Measurements from ENCODE around the gene PRPF19.

DNA sequence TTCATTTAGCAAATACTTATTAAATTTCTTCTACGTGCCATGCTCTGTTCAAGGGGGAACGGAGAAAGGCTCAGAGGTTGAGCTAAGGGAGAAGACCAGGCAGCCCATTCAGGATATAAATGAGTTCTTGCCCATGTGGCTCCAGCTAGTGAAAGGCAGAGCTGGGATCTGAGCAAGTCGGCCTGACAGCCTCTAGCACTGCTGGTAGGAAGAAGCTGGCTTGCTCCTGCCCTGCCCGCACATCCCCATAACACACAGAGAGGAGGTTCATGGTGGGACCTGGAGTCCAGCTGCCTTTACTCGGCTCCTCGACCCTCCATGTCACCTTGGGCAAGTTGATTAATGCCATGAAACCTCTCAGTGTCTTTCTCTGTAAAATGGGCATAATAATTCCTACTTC lies 43.6 kb upstream of the PRPF19 start:
- TF ChIP-seq, protein P1, sequence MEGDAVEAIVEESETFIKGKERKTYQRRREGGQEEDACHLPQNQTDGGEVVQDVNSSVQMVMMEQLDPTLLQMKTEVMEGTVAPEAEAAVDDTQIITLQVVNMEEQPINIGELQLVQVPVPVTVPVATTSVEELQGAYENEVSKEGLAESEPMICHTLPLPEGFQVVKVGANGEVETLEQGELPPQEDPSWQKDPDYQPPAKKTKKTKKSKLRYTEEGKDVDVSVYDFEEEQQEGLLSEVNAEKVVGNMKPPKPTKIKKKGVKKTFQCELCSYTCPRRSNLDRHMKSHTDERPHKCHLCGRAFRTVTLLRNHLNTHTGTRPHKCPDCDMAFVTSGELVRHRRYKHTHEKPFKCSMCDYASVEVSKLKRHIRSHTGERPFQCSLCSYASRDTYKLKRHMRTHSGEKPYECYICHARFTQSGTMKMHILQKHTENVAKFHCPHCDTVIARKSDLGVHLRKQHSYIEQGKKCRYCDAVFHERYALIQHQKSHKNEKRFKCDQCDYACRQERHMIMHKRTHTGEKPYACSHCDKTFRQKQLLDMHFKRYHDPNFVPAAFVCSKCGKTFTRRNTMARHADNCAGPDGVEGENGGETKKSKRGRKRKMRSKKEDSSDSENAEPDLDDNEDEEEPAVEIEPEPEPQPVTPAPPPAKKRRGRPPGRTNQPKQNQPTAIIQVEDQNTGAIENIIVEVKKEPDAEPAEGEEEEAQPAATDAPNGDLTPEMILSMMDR (IDR thresholded peaks at IDR 0.05): no peak
- TF ChIP-seq POLR2A (IDR thresholded peaks at IDR 0.05) (no peak), POLR2AphosphoS5 (IDR thresholded peaks at IDR 0.05) (no peak)
